HG03060 (cell line): Measurements from ENCODE around the gene SMYD3.
"Not testable (repeated sequence)": the region's sequence is repeated elsewhere in the genome, so short reads cannot be mapped to it uniquely, and the experiment has no call there.

ENCODE experiments used
- ATAC-seq: cut with Tn5 transposase; IDR thresholded peaks from one replicate; pipeline ENCODE4 v1.9.1; 2021; ENCODE audit warnings: low read depth, moderate number of reproducible peaks; ENCODE audit not compliant: unreplicated experiment

Gene SMYD3

GRCh38 chr1:246052603-246053002 lies 454.5 kb downstream of the SMYD3 start:
- no peak for ATAC-seq

GRCh38 chr1:246051909-246052518 lies 455.1 kb downstream of the SMYD3 start:
- ATAC-seq, result no peak

- no peak for ATAC-seq
Measured at GRCh38 chr1:246048693-246049092, 458.4 kb downstream of the SMYD3 start.

- no peak for ATAC-seq
Measured at GRCh38 chr1:246043556-246043955, 463.5 kb downstream of the SMYD3 start.

- ATAC-seq, result no peak
Measured at GRCh38 chr1:246041360-246041759, 465.7 kb downstream of the SMYD3 start.

GRCh38 chr1:246040200-246040890 lies 466.7 kb downstream of the SMYD3 start:
- no peak for ATAC-seq

- no peak for ATAC-seq
Measured at GRCh38 chr1:246039584-246039983, 467.5 kb downstream of the SMYD3 start.

- ATAC-seq, result no peak
Measured at GRCh38 chr1:246037832-246038231, 469.2 kb downstream of the SMYD3 start.

- no peak for ATAC-seq
Measured at GRCh38 chr1:246036175-246036574, 470.9 kb downstream of the SMYD3 start.

- ATAC-seq, result no peak
Measured at GRCh38 chr1:246035060-246035541, 472.0 kb downstream of the SMYD3 start.

GRCh38 chr1:246034630-246035029 lies 472.4 kb downstream of the SMYD3 start:
- no peak for ATAC-seq

- no peak for ATAC-seq
Measured at GRCh38 chr1:246032984-246033383, 474.1 kb downstream of the SMYD3 start.

- ATAC-seq, result no peak
Measured at GRCh38 chr1:246032031-246032551, 475.0 kb downstream of the SMYD3 start.

GRCh38 chr1:246029616-246030015 lies 477.5 kb downstream of the SMYD3 start:
- ATAC-seq, result no peak

GRCh38 chr1:246024118-246024517 lies 483.0 kb downstream of the SMYD3 start:
- ATAC-seq, result not testable (repeated sequence)

- ATAC-seq, result no peak
Measured at GRCh38 chr1:246020211-246020954, 486.7 kb downstream of the SMYD3 start.

- ATAC-seq, result no peak
Measured at GRCh38 chr1:246018146-246018545, 488.9 kb downstream of the SMYD3 start.

GRCh38 chr1:246012341-246012740 lies 494.7 kb downstream of the SMYD3 start:
- ATAC-seq, result no peak

- no peak for ATAC-seq
Measured at GRCh38 chr1:246010386-246010785, 496.7 kb downstream of the SMYD3 start.

GRCh38 chr1:246008363-246008831 lies 498.7 kb downstream of the SMYD3 start:
- ATAC-seq, result no peak

- no peak for ATAC-seq
Measured at GRCh38 chr1:246005067-246005466, 502.0 kb downstream of the SMYD3 start.
